C4-2B (cell line): Measurements from ENCODE around the gene COPG2.
A peak's percentile ranks its signal among the peaks of the same experiment; 100 is the strongest.
"Not testable (repeated sequence)": the region's sequence is repeated elsewhere in the genome, so short reads cannot be mapped to it uniquely, and the experiment has no call there.

Experiments used
- H3K27ac ChIP-seq: fragments of 450-650 bp; 2 replicates; pipeline ENCODE4 v1.5.1; 2017
- CTCF ChIP-seq: fragments of 450-650 bp; conservative IDR thresholded peaks from 2 replicates; pipeline ENCODE4 v1.5.1; 2017; ENCODE audit warnings: mild to moderate bottlenecking
- ZFX ChIP-seq: fragments of 450-650 bp; IDR thresholded peaks from 2 replicates; pipeline ENCODE4 v1.6.1; 2017

Gene COPG2

GRCh38 chr7:130699686-130700085, 31.1 kb upstream of the COPG2 start:
- no peak for TF ChIP-seq ZFX
- TF ChIP-seq CTCF = no peak
- H3K27ac ChIP-seq = no peak overlapping the region

GRCh38 chr7:130697820-130698219, 29.3 kb upstream of the COPG2 start:
- no peak for TF ChIP-seq ZFX
- TF ChIP-seq CTCF = no peak
- H3K27ac ChIP-seq = no peak overlapping the region

- no peak overlapping the region for H3K27ac ChIP-seq
- TF ChIP-seq ZFX (no peak), CTCF (peak; percentile 66)
These were observed 27.3 kb upstream of the COPG2 start for GRCh38 chr7:130695840-130696239.

GRCh38 chr7:130692396-130692795, 23.8 kb upstream of the COPG2 start:
- not testable (repeated sequence) for H3K27ac ChIP-seq

- TF ChIP-seq CTCF (no peak), ZFX (no peak)
These were observed 21.1 kb upstream of the COPG2 start for GRCh38 chr7:130689683-130690082.

GRCh38 chr7:130683026-130683425, 14.5 kb upstream of the COPG2 start:
- TF ChIP-seq CTCF (no peak), ZFX (no peak)
- H3K27ac ChIP-seq = no peak overlapping the region

More at GRCh38 chr7:130689683-130690082, 21.1 kb upstream of the COPG2 start:
- H3K27ac ChIP-seq = no peak overlapping the region

- no peak for TF ChIP-seq ZFX
- no peak for TF ChIP-seq CTCF
- no peak overlapping the region for H3K27ac ChIP-seq
These were observed 5.9 kb upstream of the COPG2 start for GRCh38 chr7:130674456-130674855.

- no peak for TF ChIP-seq ZFX
- no peak for TF ChIP-seq CTCF
- H3K27ac ChIP-seq = no peak overlapping the region
These were observed 4.5 kb upstream of the COPG2 start for GRCh38 chr7:130673066-130673465.
